ENCODE measurements around the gene ITM2C. TPM values are rescaled to one million over a fixed set of nuclear protein-coding genes. Genes with fewer than 3 reads are reported as not detected.

Gene ITM2C
- polyA plus RNA-seq, 3 donors: 1.4 to 3.2 (median 2.9) TPM

GRCh38 chr2:230874456-230874855, 9.7 kb downstream of the ITM2C start:
- no peak overlapping the region for H3K4me3 Mint-ChIP-seq
- H3K4me2 ChIP-seq (replicated peaks; ENCODE audit: extremely low read depth, low read length, poor library complexity, severe bottlenecking): no peak overlapping the region
- WGBS (ENCODE audit: insufficient coverage): 89% methylated on average over 11 of the region's 11 CpGs

GRCh38 chr2:230874876-230875275, 10.1 kb downstream of the ITM2C start:
- H3K4me1 Mint-ChIP-seq: peaks cover 29% of the 10 kb centered on the region
- no peak overlapping the region for H3K9ac ChIP-seq (ENCODE audit: insufficient read depth, low read length, poor library complexity, severe bottlenecking)
- no peak overlapping the region for H3K27ac Mint-ChIP-seq
- no peak for DNase-seq
- H3K4me2 ChIP-seq (replicated peaks; ENCODE audit: extremely low read depth, low read length, poor library complexity, severe bottlenecking): no peak overlapping the region
- no peaks in the 10 kb centered on the region for H3K9me3 ChIP-seq (replicated peaks in 1 of 2; ENCODE audit: control insufficient read depth in 1 of 2, insufficient read depth in 1 of 2, low read length in 2 of 2)
- H3K27ac ChIP-seq (ENCODE audit: low read depth in 1 of 2, low read length in 2 of 2): no peak overlapping the region
- TF ChIP-seq CTCF (IDR thresholded peaks at IDR 0.05): no peak
- peaks cover 0 to 4% (median 3%) of the 10 kb centered on the region in 3 donors for H3K27me3 Mint-ChIP-seq (ENCODE audit: low read depth in 3 of 3)
- H3K27me3 ChIP-seq (ENCODE audit: control insufficient read depth in 2 of 2, insufficient read depth in 2 of 2, low read length in 2 of 2): no peaks in the 10 kb centered on the region
- H4K20me1 ChIP-seq (ENCODE audit: insufficient read depth, low read length): no peaks in the 10 kb centered on the region
- no peaks in the 10 kb centered on the region for H3K79me2 ChIP-seq (ENCODE audit: insufficient read depth, low read length)
- H3K36me3 ChIP-seq (replicated peaks in 1 of 2; ENCODE audit: control insufficient read depth in 1 of 2, insufficient read depth in 2 of 2, low read length in 2 of 2): no peaks in the 10 kb centered on the region
- WGBS (ENCODE audit: insufficient coverage): 93% methylated on average over 9 of the region's 10 CpGs
- H3K36me3 Mint-ChIP-seq: no peaks in the 10 kb centered on the region
- no peaks in the 10 kb centered on the region for H3K9me3 Mint-ChIP-seq
- H2AFZ ChIP-seq (ENCODE audit: insufficient read depth, low read depth, low read length, poor library complexity, severe bottlenecking): no peak overlapping the region
- intact Hi-C loops (cut with micrococcal nuclease): no loop called here
- peaks cover 25 to 26% of the 10 kb centered on the region in 2 donors for H3K4me1 ChIP-seq (ENCODE audit: control insufficient read depth in 1 of 2, insufficient read depth in 2 of 2, low read length in 2 of 2)
- H3K4me3 Mint-ChIP-seq: no peak overlapping the region
- H3K4me3 ChIP-seq (replicated peaks in 1 of 3; ENCODE audit: low read depth in 2 of 3, low read length in 3 of 3): no peak overlapping the region

More at GRCh38 chr2:230874456-230874855, 9.7 kb downstream of the ITM2C start:
- no peak overlapping the region for H3K9ac ChIP-seq (ENCODE audit: insufficient read depth, low read length, poor library complexity, severe bottlenecking)
- peaks cover 29 to 30% of the 10 kb centered on the region in 2 donors for H3K4me1 ChIP-seq (ENCODE audit: control insufficient read depth in 1 of 2, insufficient read depth in 2 of 2, low read length in 2 of 2)
- no peak overlapping the region for H3K27ac ChIP-seq (ENCODE audit: low read depth in 1 of 2, low read length in 2 of 2)
- no peaks in the 10 kb centered on the region for H3K36me3 ChIP-seq (replicated peaks in 1 of 2; ENCODE audit: control insufficient read depth in 1 of 2, insufficient read depth in 2 of 2, low read length in 2 of 2)
- intact Hi-C loops (cut with micrococcal nuclease): no loop called here
- H3K27ac Mint-ChIP-seq: no peak overlapping the region
- no peaks in the 10 kb centered on the region for H3K9me3 Mint-ChIP-seq
- no peak for DNase-seq
- H4K20me1 ChIP-seq (ENCODE audit: insufficient read depth, low read length): no peaks in the 10 kb centered on the region
- no peak overlapping the region for H3K4me3 ChIP-seq (replicated peaks in 1 of 3; ENCODE audit: low read depth in 2 of 3, low read length in 3 of 3)
- H3K27me3 Mint-ChIP-seq (ENCODE audit: low read depth in 3 of 3): peaks cover 0 to 6% (median 3%) of the 10 kb centered on the region in 3 donors
- no peaks in the 10 kb centered on the region for H3K9me3 ChIP-seq (replicated peaks in 1 of 2; ENCODE audit: control insufficient read depth in 1 of 2, insufficient read depth in 1 of 2, low read length in 2 of 2)
- no peak for TF ChIP-seq CTCF (IDR thresholded peaks at IDR 0.05)
- no peaks in the 10 kb centered on the region for H3K27me3 ChIP-seq (ENCODE audit: control insufficient read depth in 2 of 2, insufficient read depth in 2 of 2, low read length in 2 of 2)
- peaks cover 33% of the 10 kb centered on the region for H3K4me1 Mint-ChIP-seq
- H3K79me2 ChIP-seq (ENCODE audit: insufficient read depth, low read length): no peaks in the 10 kb centered on the region
- H2AFZ ChIP-seq (ENCODE audit: insufficient read depth, low read depth, low read length, poor library complexity, severe bottlenecking): no peak overlapping the region
- no peaks in the 10 kb centered on the region for H3K36me3 Mint-ChIP-seq

Data from CD14-positive monocyte (primary cell).